ENCODE measurements around the gene ATF5.
A peak's percentile ranks its signal among the peaks of the same experiment; 100 is the strongest.

Gene ATF5

GRCh38 chr19:49906879-49907564 lies 22.0 kb upstream of the ATF5 start:
- TF ChIP-seq JUND (IDR thresholded peaks at IDR 0.05; ENCODE audit: low read depth): no peak
- in situ Hi-C loops (cut with HindIII; ENCODE audit: low pct_unique_long_range_greater_than_20kb, low sequenced_read_pairs): no loop called here
- DNase-seq (ENCODE audit: low read depth in 1 of 2, low spot score in 1 of 2): no peak

- TF ChIP-seq JUND (IDR thresholded peaks at IDR 0.05; ENCODE audit: low read depth): no peak
- in situ Hi-C loops (cut with HindIII; ENCODE audit: low pct_unique_long_range_greater_than_20kb, low sequenced_read_pairs): no loop called here
- no peak for DNase-seq (ENCODE audit: low read depth in 1 of 2, low spot score in 1 of 2)
These were observed 21.1 kb upstream of the ATF5 start for GRCh38 chr19:49907745-49908446.

- in situ Hi-C loops (cut with HindIII; ENCODE audit: low pct_unique_long_range_greater_than_20kb, low sequenced_read_pairs): no loop called here
- DNase-seq (ENCODE audit: low read depth in 1 of 2, low spot score in 1 of 2): no peak
- TF ChIP-seq JUND (IDR thresholded peaks at IDR 0.05; ENCODE audit: low read depth): no peak
These were observed 20.3 kb upstream of the ATF5 start for GRCh38 chr19:49908480-49909420.

- no peak for TF ChIP-seq JUND (IDR thresholded peaks at IDR 0.05; ENCODE audit: low read depth)
- in situ Hi-C loops (cut with HindIII; ENCODE audit: low pct_unique_long_range_greater_than_20kb, low sequenced_read_pairs): no loop called here
- DNase-seq (ENCODE audit: low read depth in 1 of 2, low spot score in 1 of 2): no peak
These were observed 18.8 kb upstream of the ATF5 start for GRCh38 chr19:49910179-49910578.

- no peak for TF ChIP-seq JUND (IDR thresholded peaks at IDR 0.05; ENCODE audit: low read depth)
- in situ Hi-C loops (cut with HindIII; ENCODE audit: low pct_unique_long_range_greater_than_20kb, low sequenced_read_pairs): no loop called here
- no peak for DNase-seq (ENCODE audit: low read depth in 1 of 2, low spot score in 1 of 2)
These were observed 17.4 kb upstream of the ATF5 start for GRCh38 chr19:49911381-49912145.

- TF ChIP-seq JUND (IDR thresholded peaks at IDR 0.05; ENCODE audit: low read depth): no peak
- in situ Hi-C loops (cut with HindIII; ENCODE audit: low pct_unique_long_range_greater_than_20kb, low sequenced_read_pairs): no loop called here
- no peak for DNase-seq (ENCODE audit: low read depth in 1 of 2, low spot score in 1 of 2)
These were observed 15.9 kb upstream of the ATF5 start for GRCh38 chr19:49912965-49913685.

GRCh38 chr19:49913720-49914119 lies 15.3 kb upstream of the ATF5 start:
- DNase-seq (ENCODE audit: low read depth in 1 of 2, low spot score in 1 of 2): no peak
- TF ChIP-seq JUND (IDR thresholded peaks at IDR 0.05; ENCODE audit: low read depth): no peak
- in situ Hi-C loops (cut with HindIII; ENCODE audit: low pct_unique_long_range_greater_than_20kb, low sequenced_read_pairs): no loop called here

- no peak for DNase-seq (ENCODE audit: low read depth in 1 of 2, low spot score in 1 of 2)
- TF ChIP-seq JUND (IDR thresholded peaks at IDR 0.05; ENCODE audit: low read depth): no peak
- in situ Hi-C loops (cut with HindIII; ENCODE audit: low pct_unique_long_range_greater_than_20kb, low sequenced_read_pairs): no loop called here
These were observed 13.7 kb upstream of the ATF5 start for GRCh38 chr19:49915271-49915670.

- no peak for TF ChIP-seq JUND (IDR thresholded peaks at IDR 0.05; ENCODE audit: low read depth)
- in situ Hi-C loops (cut with HindIII; ENCODE audit: low pct_unique_long_range_greater_than_20kb, low sequenced_read_pairs): no loop called here
- DNase-seq (ENCODE audit: low read depth in 1 of 2, low spot score in 1 of 2): peak in 1 of 2 experiments; percentile 31
These were observed 11.9 kb upstream of the ATF5 start for GRCh38 chr19:49916839-49917733.

GRCh38 chr19:49918089-49918488 lies 10.9 kb upstream of the ATF5 start:
- DNase-seq (ENCODE audit: low read depth in 1 of 2, low spot score in 1 of 2): no peak
- in situ Hi-C loops (cut with HindIII; ENCODE audit: low pct_unique_long_range_greater_than_20kb, low sequenced_read_pairs): no loop called here
- TF ChIP-seq JUND (IDR thresholded peaks at IDR 0.05; ENCODE audit: low read depth): no peak
